Kasumi-1 (cell line): Measurements from ENCODE around the gene ERV3-1.
"Not testable (repeated sequence)": the region's sequence is repeated elsewhere in the genome, so short reads cannot be mapped to it uniquely, and the experiment has no call there.

ENCODE experiments used
- DNase-seq, 2 experiments: peaks; one replicate each; lab custom pipeline; 2025; lab: John Stamatoyannopoulos, UW

ERV3-1 gene

DNA sequence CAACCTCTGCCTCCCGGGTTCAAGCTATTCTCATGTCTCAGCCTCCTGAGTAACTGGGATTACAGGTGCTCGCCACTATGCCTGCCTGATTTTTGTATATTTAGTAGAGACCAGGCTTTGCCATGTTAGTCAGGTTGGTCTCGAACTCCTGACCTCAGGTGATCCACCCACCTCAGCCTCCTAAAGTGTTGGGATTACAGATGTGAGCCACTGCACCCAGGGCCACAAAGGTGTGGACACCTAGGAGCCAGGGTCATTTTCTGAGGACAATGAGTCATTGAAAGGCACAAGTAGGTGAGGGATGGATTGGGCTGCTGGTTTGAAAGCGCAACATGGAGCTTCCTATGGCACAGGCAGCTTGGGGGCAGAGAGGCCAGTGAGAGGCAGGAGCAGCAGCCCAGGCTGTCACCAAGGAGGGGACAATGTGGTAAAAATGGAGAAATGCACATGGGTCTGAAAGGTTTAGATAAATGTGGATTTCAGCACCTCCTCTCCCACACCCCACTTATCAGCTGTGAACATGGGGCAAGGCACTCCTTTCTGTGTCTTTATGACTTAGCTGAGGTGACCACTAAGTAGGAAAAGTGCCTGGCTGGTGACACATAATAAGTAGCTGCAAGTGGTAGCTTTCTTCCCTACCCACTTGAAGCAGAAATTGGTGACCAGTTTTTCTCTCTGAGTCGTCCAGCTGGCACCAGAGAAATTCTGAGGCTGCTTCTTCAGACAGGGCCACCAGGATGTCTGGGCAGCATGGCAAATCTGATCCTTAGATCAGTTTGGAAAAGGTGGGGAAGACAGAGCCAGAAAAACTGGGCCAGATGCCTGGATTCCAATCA, 61.6 kb downstream of the ERV3-1 start:
- DNase-seq = not testable (repeated sequence)
